ENCODE measurements around the gene TERT. TPM values are rescaled to one million over a fixed set of nuclear protein-coding genes. Genes with fewer than 3 reads are reported as not detected.
A peak's percentile ranks its signal among the peaks of the same experiment; 100 is the strongest.

TERT gene
- total RNA-seq, 2 donors from 2014 or later = not detected

GRCh38 chr5:1203968-1204692 is 90.7 kb downstream of the TERT start:
- intact Hi-C loops (cut with DNase I) = no loop called here
- no peak for ATAC-seq
- DNase-seq = peak; percentile 8

GRCh38 chr5:1203311-1203967 is 91.4 kb downstream of the TERT start:
- ATAC-seq = no peak
- peak; percentile 17 for DNase-seq
- intact Hi-C loops (cut with DNase I) = no loop called here

Small RNA genes within 50 kb of the gene (microRNA-seq; reads per million reads assigned to microRNA genes)
- gene MIR4457 = 0 reads per million in 2 donors

Other genes with a start within 250 kb of the TERT start
- gene SLC12A7, start 183.0 kb downstream of the TERT start, total RNA-seq = 10 to 100 TPM; 53.7 to 54.1 TPM
- not detected for gene SLC6A19, start 93.5 kb downstream of the TERT start, total RNA-seq
- gene SLC6A18, start 69.7 kb downstream of the TERT start, total RNA-seq = not detected
- 10 to 100 TPM; 46.6 to 51.7 TPM for gene CLPTM1L, start 50.0 kb upstream of the TERT start, total RNA-seq
- under 1 TPM in 1 of 2 donors, not detected in 1; 0.06 TPM for gene SLC6A3, start 150.4 kb upstream of the TERT start, total RNA-seq
- gene LPCAT1, start 228.9 kb upstream of the TERT start, total RNA-seq = 10 to 100 TPM; 17.5 to 22.7 TPM